Panc1 (cell line): ENCODE measurements around the gene CTR9. TPM values are rescaled to one million over a fixed set of nuclear protein-coding genes. Genes with fewer than 3 reads are reported as not detected.

ENCODE experiments used
- ATAC-seq: fragments of 200-7000 bp; cut with Tn5 transposase; 2 replicates; pipeline ENCODE4 v1.9.1; 2020; ENCODE audit warnings: mild to moderate bottlenecking, moderate library complexity
- BruUV-seq: library from RNA; stranded (reverse); fragments of 400-500 nt; replicated peaks from 2 replicates; lab custom pipeline; 2021; lab: Mats Ljungman, UMichigan
- CTCF ChIA-PET: fragments of 300-600 bp; sonication (Branson Sonifier 250); formaldehyde crosslinking; loops from one replicate; lab custom pipeline; 2022; ENCODE audit warnings: antibody characterized with exemption; lab: Charles Lee
- POLR2A ChIA-PET: fragments of 300-600 bp; sonication (Branson Sonifier 250); formaldehyde crosslinking; loops from one replicate; lab custom pipeline; 2022; ENCODE audit warnings: antibody characterized with exemption; lab: Charles Lee
- DNase-seq: peaks from one replicate; pipeline ENCODE4 v3.0.0-alpha.2; 2010; ENCODE audit warnings: low read depth, low spot score
- H3K27ac ChIP-seq: 2 replicates; pipeline ENCODE4 v1.5.1; 2011; ENCODE audit warnings: mild to moderate bottlenecking, low read length, inconsistent platforms
- H3K27me3 ChIP-seq: fragments of 200-500 bp; sonication (Bioruptor generic); 2 replicates; pipeline ENCODE4 v1.6.0; 2014; ENCODE audit warnings: low read length, inconsistent platforms; ENCODE audit not compliant: control insufficient read depth, insufficient read depth
- H3K36me3 ChIP-seq: fragments of 200-500 bp; sonication (Bioruptor generic); 2 replicates; pipeline ENCODE4 v1.5.1; 2014; ENCODE audit warnings: inconsistent platforms, mild to moderate bottlenecking, low read length, moderate library complexity; ENCODE audit not compliant: control insufficient read depth, insufficient read depth
- H3K4me1 ChIP-seq: 2 replicates; pipeline ENCODE4 v1.5.1; 2011; ENCODE audit warnings: inconsistent platforms, mild to moderate bottlenecking, low read length, moderate library complexity; ENCODE audit not compliant: control insufficient read depth, insufficient read depth
- H3K4me3 ChIP-seq, 2 experiments: 2 replicates each; pipeline ENCODE4 v1.5.1; 2011 to 2012; ENCODE audit warnings: low read depth in 2 of 2, low read length in 2 of 2, mild to moderate bottlenecking in 2 of 2, inconsistent platforms in 1 of 2, moderate library complexity in 1 of 2
- H3K9me3 ChIP-seq: fragments of 200-500 bp; sonication (Bioruptor generic); 2 replicates; pipeline ENCODE4 v1.5.1; 2014; ENCODE audit warnings: low read depth, mild to moderate bottlenecking, inconsistent platforms, low read length, moderate library complexity; ENCODE audit not compliant: control insufficient read depth, insufficient read depth
- POLR2AphosphoS5 ChIP-seq: IDR thresholded peaks from 2 replicates; pipeline ENCODE4 v1.6.1; 2012; ENCODE audit warnings: mild to moderate bottlenecking, low read depth, low read length, moderate library complexity
- SIN3A ChIP-seq: IDR thresholded peaks from 2 replicates; pipeline ENCODE4 v1.6.1; 2012; ENCODE audit warnings: low read depth, mild to moderate bottlenecking, low read length, moderate library complexity, borderline replicate concordance; ENCODE audit not compliant: insufficient read depth
- TCF7L2 ChIP-seq: IDR thresholded peaks from 2 replicates; pipeline ENCODE4 v1.6.1; 2011; ENCODE audit warnings: mild to moderate bottlenecking, low read depth, low read length, inconsistent platforms
- in situ Hi-C: cut with HindIII; loops from 2 replicates; pipeline ENCODE4 v1.10.0; 2016; ENCODE audit warnings: low sequenced_read_pairs, low pct_unique_long_range_greater_than_20kb
- intact Hi-C: fragments of 100-400 bp; cut with micrococcal nuclease; formaldehyde crosslinking; loops from one replicate; pipeline ENCODE4 v1.10.0; 2022; ENCODE audit not compliant: unreplicated experiment
- total RNA-seq: library from RNA; stranded (reverse); gene quantifications from one replicate; pipeline ENCODE4 v1.2.1, GENCODE V29; 2021; ENCODE audit not compliant: unreplicated experiment
- TF ChIP-seq, protein P1 (sequence below): fragments of 450-650 bp; IDR thresholded peaks from 2 replicates; pipeline ENCODE4 v1.5.1; 2017; ENCODE audit warnings: mild to moderate bottlenecking
- TF ChIP-seq, protein P2 (sequence below), 2 experiments: IDR thresholded peaks; 2 replicates each; pipeline ENCODE4 v1.6.1; 2011 to 2012; ENCODE audit warnings: low read depth in 2 of 2, control low read depth in 1 of 2, low read length in 1 of 2, mild to moderate bottlenecking in 1 of 2, moderate library complexity in 1 of 2; ENCODE audit not compliant: insufficient read depth in 1 of 2

CTR9 gene
- total RNA-seq, 1 experiment from 2014 or later, result 60.1 TPM

DNA sequence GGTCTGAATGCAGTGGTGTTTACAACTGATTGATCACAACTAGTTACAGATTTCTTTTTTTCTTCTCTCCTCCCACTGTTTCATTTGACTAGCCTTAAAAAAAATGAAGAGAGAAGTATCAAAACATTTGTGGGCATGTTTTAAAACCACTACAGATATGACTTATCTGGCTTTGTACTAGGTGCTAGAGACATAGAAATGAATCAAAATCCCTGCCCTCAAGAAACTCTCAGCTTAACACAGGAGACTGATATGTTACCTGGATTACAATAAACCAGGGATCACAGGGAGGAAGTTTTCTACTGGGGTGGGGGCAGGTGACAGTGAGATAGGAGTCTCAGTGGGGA lies 25.2 kb upstream of the CTR9 start:
- CTCF ChIA-PET, result no interaction called here
- no peak overlapping the region for H3K27ac ChIP-seq
- intact Hi-C loops (no loop called here), in situ Hi-C loops (no loop called here)
- no peaks in the 10 kb centered on the region for H3K4me1 ChIP-seq
- DNase-seq (no peak), ATAC-seq (no peak)
- H3K4me3 ChIP-seq, result no peak overlapping the region
- no peak for TF ChIP-seq TCF7L2
- TF ChIP-seq SIN3A, result no peak
- TF ChIP-seq, protein P1, sequence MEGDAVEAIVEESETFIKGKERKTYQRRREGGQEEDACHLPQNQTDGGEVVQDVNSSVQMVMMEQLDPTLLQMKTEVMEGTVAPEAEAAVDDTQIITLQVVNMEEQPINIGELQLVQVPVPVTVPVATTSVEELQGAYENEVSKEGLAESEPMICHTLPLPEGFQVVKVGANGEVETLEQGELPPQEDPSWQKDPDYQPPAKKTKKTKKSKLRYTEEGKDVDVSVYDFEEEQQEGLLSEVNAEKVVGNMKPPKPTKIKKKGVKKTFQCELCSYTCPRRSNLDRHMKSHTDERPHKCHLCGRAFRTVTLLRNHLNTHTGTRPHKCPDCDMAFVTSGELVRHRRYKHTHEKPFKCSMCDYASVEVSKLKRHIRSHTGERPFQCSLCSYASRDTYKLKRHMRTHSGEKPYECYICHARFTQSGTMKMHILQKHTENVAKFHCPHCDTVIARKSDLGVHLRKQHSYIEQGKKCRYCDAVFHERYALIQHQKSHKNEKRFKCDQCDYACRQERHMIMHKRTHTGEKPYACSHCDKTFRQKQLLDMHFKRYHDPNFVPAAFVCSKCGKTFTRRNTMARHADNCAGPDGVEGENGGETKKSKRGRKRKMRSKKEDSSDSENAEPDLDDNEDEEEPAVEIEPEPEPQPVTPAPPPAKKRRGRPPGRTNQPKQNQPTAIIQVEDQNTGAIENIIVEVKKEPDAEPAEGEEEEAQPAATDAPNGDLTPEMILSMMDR, result no peak
- TF ChIP-seq, protein P2, sequence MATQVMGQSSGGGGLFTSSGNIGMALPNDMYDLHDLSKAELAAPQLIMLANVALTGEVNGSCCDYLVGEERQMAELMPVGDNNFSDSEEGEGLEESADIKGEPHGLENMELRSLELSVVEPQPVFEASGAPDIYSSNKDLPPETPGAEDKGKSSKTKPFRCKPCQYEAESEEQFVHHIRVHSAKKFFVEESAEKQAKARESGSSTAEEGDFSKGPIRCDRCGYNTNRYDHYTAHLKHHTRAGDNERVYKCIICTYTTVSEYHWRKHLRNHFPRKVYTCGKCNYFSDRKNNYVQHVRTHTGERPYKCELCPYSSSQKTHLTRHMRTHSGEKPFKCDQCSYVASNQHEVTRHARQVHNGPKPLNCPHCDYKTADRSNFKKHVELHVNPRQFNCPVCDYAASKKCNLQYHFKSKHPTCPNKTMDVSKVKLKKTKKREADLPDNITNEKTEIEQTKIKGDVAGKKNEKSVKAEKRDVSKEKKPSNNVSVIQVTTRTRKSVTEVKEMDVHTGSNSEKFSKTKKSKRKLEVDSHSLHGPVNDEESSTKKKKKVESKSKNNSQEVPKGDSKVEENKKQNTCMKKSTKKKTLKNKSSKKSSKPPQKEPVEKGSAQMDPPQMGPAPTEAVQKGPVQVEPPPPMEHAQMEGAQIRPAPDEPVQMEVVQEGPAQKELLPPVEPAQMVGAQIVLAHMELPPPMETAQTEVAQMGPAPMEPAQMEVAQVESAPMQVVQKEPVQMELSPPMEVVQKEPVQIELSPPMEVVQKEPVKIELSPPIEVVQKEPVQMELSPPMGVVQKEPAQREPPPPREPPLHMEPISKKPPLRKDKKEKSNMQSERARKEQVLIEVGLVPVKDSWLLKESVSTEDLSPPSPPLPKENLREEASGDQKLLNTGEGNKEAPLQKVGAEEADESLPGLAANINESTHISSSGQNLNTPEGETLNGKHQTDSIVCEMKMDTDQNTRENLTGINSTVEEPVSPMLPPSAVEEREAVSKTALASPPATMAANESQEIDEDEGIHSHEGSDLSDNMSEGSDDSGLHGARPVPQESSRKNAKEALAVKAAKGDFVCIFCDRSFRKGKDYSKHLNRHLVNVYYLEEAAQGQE (IDR thresholded peaks at IDR 0.05; ENCODE audit: insufficient read depth in 1 of 2, low read depth in 2 of 2, low read length in 1 of 2), result no peak
- TF ChIP-seq POLR2AphosphoS5, result no peak
- POLR2A ChIA-PET, result no interaction called here
- no TSS peak for BruUV-seq
- H3K27me3 ChIP-seq, result no peaks in the 10 kb centered on the region
- H3K36me3 ChIP-seq, result no peaks in the 10 kb centered on the region
- H3K9me3 ChIP-seq, result no peaks in the 10 kb centered on the region

GRCh38 chr11:10727146-10727851 lies 23.7 kb upstream of the CTR9 start:
- in situ Hi-C loops (no loop called here), intact Hi-C loops (no loop called here)
- Histone ChIP-seq H3K4me1 (no peaks in the 10 kb centered on the region), H3K36me3 (no peaks in the 10 kb centered on the region), H3K27ac (no peak overlapping the region), H3K4me3 (no peak overlapping the region), H3K27me3 (no peaks in the 10 kb centered on the region), H3K9me3 (no peaks in the 10 kb centered on the region)
- ATAC-seq (0 out of 2 replicates have a peak, but pooled peaks have one; percentile 7), DNase-seq (no peak)
- POLR2A ChIA-PET, result no interaction called here
- TF ChIP-seq, protein P1, result no peak
- TF ChIP-seq TCF7L2 (no peak), SIN3A (no peak), POLR2AphosphoS5 (no peak)
- TF ChIP-seq, protein P2 (IDR thresholded peaks at IDR 0.05; ENCODE audit: insufficient read depth in 1 of 2, low read depth in 2 of 2, low read length in 1 of 2), result no peak
- CTCF ChIA-PET, result interaction anchor here (0.7 to 1.4 kb wide), 3 partner anchors 83 to 321 kb away, joined by 3 to 10 read pairs (median 3); no protein-coding TSS in a partner anchor
- no TSS peak for BruUV-seq
